ENCODE measurements around the gene HECW1. TPM values are rescaled to one million over a fixed set of nuclear protein-coding genes. Genes with fewer than 3 reads are reported as not detected.

The HECW1 gene
- total and polyA plus RNA-seq, 8 donors = 0.04 to 0.69 (median 0.12) TPM; not detected in 5

DNA sequence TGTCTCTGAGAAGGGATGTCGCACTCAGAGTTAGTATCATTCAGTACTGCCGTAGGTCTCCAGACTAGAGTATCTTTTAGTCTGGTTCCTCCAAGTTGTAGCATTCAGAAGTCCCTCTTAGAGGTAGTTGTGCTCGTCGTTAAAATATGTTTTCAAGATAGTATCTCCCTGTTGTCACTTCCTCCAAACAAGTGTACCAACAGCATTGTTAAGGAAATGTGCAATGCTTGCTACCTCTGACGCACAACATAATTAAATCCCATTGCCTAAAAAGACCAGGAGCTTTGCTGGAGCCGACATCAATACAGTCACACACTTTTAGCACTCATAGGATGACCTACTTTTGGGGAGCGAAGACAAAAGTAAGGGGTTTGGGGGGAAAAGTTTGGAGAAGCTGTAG is 390.5 kb downstream of the HECW1 start:
- TF ChIP-seq, protein P1, sequence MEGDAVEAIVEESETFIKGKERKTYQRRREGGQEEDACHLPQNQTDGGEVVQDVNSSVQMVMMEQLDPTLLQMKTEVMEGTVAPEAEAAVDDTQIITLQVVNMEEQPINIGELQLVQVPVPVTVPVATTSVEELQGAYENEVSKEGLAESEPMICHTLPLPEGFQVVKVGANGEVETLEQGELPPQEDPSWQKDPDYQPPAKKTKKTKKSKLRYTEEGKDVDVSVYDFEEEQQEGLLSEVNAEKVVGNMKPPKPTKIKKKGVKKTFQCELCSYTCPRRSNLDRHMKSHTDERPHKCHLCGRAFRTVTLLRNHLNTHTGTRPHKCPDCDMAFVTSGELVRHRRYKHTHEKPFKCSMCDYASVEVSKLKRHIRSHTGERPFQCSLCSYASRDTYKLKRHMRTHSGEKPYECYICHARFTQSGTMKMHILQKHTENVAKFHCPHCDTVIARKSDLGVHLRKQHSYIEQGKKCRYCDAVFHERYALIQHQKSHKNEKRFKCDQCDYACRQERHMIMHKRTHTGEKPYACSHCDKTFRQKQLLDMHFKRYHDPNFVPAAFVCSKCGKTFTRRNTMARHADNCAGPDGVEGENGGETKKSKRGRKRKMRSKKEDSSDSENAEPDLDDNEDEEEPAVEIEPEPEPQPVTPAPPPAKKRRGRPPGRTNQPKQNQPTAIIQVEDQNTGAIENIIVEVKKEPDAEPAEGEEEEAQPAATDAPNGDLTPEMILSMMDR (IDR thresholded peaks at IDR 0.05) = no peak
- H3K4me1 ChIP-seq = no peaks in the 10 kb centered on the region
- H3K9me3 ChIP-seq = no peaks in the 10 kb centered on the region
- ATAC-seq (no peak), FAIRE-seq (no peak), DNase-seq (no peak)
- no peak overlapping the region for H3K27ac ChIP-seq
- intact Hi-C loops (cut with DNase I) = no loop called here
- no peaks in the 10 kb centered on the region for H3K36me3 ChIP-seq
- no peak overlapping the region for H3K4me3 ChIP-seq
- WGBS, 2 donors = 79 to 89% methylated on average over 7 of the region's 7 CpGs
- no peaks in the 10 kb centered on the region for H3K27me3 ChIP-seq

DNA sequence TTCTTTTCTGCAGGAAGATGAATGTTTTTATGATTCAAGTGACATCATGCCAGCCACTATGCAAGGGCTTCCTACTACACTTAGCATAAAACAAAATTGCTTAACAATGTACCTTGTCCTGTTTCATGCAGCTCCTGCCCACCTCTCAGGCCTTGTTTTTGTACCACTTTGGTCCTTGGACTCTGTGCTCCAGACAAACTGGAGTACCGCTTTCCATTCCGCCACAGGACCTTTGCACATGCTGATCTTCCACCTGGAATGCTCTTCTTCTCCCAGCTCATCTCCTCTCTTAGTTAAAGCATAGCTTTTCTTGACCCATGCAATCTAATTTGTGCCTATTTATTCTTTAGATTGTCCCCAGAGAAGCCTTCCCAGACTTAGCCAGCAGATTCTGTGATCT is 393.0 kb downstream of the HECW1 start:
- Histone ChIP-seq H3K9me3 (no peaks in the 10 kb centered on the region), H3K36me3 (no peaks in the 10 kb centered on the region), H3K4me1 (no peaks in the 10 kb centered on the region), H3K27ac (no peak overlapping the region), H3K4me3 (no peak overlapping the region), H3K27me3 (no peaks in the 10 kb centered on the region)
- TF ChIP-seq, protein P1 (IDR thresholded peaks at IDR 0.05) = no peak
- intact Hi-C loops (cut with DNase I) = no loop called here
- FAIRE-seq = no peak
- no peak for DNase-seq
- 96 to 98% methylated on average over 2 of the region's 2 CpGs for WGBS, 2 donors
- ATAC-seq = no peak

DNA sequence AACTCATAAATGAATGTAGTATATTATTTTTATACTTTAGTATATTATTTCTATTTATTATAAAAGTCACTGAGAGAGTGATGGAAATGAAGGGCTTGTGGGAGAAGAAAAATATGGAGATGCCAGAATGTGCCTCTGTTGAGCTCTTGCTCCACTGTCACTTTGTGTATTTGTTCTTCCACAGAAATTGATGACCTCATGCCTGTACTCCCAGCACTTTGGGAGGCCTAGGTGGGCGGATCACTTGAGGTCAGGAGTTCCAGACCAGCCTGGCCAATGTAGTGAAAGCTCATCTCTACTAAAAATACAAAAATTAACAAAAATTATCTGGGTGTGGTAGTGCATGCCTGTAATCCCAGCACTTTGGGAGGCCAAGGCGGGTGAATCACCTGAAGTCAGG is 394.0 kb downstream of the HECW1 start:
- Histone ChIP-seq H3K4me3 (no peak overlapping the region), H3K36me3 (no peaks in the 10 kb centered on the region), H3K27me3 (no peaks in the 10 kb centered on the region), H3K9me3 (no peaks in the 10 kb centered on the region), H3K4me1 (no peaks in the 10 kb centered on the region), H3K27ac (no peak overlapping the region)
- TF ChIP-seq, protein P1 (IDR thresholded peaks at IDR 0.05) = no peak
- FAIRE-seq = no peak
- WGBS, 2 donors = 79 to 97% methylated on average over 2 of the region's 2 CpGs
- ATAC-seq = no peak
- DNase-seq = no peak
- intact Hi-C loops (cut with DNase I) = no loop called here

DNA sequence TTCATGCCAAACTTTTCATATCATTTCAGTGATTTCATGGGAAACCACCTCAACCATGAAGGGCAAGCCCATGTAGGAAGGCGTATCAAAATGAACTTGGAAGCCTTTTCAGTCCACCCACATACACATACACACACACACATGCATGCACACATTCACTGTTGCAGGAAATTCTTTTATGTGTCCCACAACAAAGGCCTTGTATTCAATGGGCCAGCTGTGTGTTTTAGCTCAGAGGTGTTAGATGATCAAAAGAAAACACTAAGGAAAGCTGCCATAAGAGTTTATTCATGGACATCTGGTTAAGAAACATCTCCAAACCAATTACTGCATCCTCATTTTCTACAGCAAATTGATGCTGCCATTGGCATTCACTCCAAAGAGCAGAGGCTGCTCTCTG is 396.0 kb downstream of the HECW1 start:
- no peak for DNase-seq
- Histone ChIP-seq H3K4me3 (no peak overlapping the region), H3K27me3 (no peaks in the 10 kb centered on the region), H3K9me3 (no peaks in the 10 kb centered on the region), H3K4me1 (no peaks in the 10 kb centered on the region), H3K36me3 (no peaks in the 10 kb centered on the region), H3K27ac (no peak overlapping the region)
- FAIRE-seq = no peak
- WGBS, 2 donors = 81 to 82% methylated on average over 1 of the region's 1 CpG
- intact Hi-C loops (cut with DNase I) = no loop called here
- no peak for ATAC-seq
- TF ChIP-seq, protein P1 (IDR thresholded peaks at IDR 0.05) = no peak

DNA sequence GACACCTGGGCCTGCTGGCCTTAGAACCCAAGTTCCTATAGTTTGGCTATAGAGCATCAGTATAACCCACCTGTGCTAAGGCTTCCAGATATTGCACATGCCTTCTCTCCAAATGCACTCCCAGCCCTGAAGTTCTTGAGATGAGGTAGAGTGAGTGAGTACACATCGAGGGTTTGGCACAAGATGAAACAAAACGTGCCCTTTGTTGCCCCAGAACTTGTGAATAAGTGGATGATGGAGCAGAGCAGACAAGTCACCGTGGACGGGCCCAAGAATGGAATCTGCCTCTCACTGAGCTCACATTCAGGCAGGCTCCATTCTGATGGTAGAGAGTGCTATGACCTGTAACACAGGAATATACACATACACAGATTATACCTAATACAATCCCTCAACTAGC is 397.5 kb downstream of the HECW1 start:
- H3K36me3 ChIP-seq = no peaks in the 10 kb centered on the region
- H3K27me3 ChIP-seq = no peaks in the 10 kb centered on the region
- TF ChIP-seq, protein P1 (IDR thresholded peaks at IDR 0.05) = no peak
- no peak overlapping the region for H3K27ac ChIP-seq
- no peaks in the 10 kb centered on the region for H3K4me1 ChIP-seq
- FAIRE-seq (no peak), DNase-seq (no peak), ATAC-seq (no peak)
- WGBS, 2 donors = 62 to 76% methylated on average over 4 of the region's 4 CpGs
- no peaks in the 10 kb centered on the region for H3K9me3 ChIP-seq
- intact Hi-C loops (cut with DNase I) = no loop called here
- no peak overlapping the region for H3K4me3 ChIP-seq

Data from pancreas (tissue), 10 donors.